Measurements from ENCODE around the gene PRKAG1. TPM values are rescaled to one million over a fixed set of nuclear protein-coding genes. Genes with fewer than 3 reads are reported as not detected.
A peak's percentile ranks its signal among the peaks of the same experiment; 100 is the strongest.

The PRKAG1 gene
- total and polyA plus RNA-seq, 7 experiments from 2014 or later: 34.0 to 74.4 (median 49.6) TPM

- no peak overlapping the region for H3K4me3 ChIP-seq (ENCODE audit: low read length)
- peaks cover 12 to 16% of the 10 kb centered on the region in 2 donors for H3K4me1 ChIP-seq (ENCODE audit: control insufficient read depth in 2 of 2, insufficient read depth in 2 of 2, low read length in 2 of 2)
- H3K27me3 ChIP-seq (ENCODE audit: control insufficient read depth in 2 of 2, insufficient read depth in 2 of 2, low read length in 2 of 2): no peaks in the 10 kb centered on the region
- no peaks in the 10 kb centered on the region for H3K9me3 Mint-ChIP-seq
- H3K4me3 Mint-ChIP-seq: no peak overlapping the region
- ATAC-seq (no peak), DNase-seq (no peak)
- peaks cover 18 to 93% (median 29%) of the 10 kb centered on the region in 5 donors for H3K27me3 Mint-ChIP-seq
- intact Hi-C loops (cut with micrococcal nuclease): loop anchor here in 1 of 2 donors (5.0 kb wide), 1 partner anchor 63 kb away; no protein-coding TSS in a partner anchor
- no peaks in the 10 kb centered on the region for H3K9me3 ChIP-seq (ENCODE audit: control insufficient read depth in 2 of 3, low read length in 3 of 3)
- peaks cover 20 to 31% (median 25%) of the 10 kb centered on the region in 7 donors for H3K4me1 Mint-ChIP-seq
- ChIA-PET POLR2A (no interaction called here), CTCF (interaction anchor here (1.1 kb wide), 1 partner anchor 59 kb away, joined by 3 read pairs; no protein-coding TSS in a partner anchor)
- H3K36me3 ChIP-seq (ENCODE audit: control insufficient read depth in 2 of 3, insufficient read depth in 3 of 3, low read length in 3 of 3): no peaks in the 10 kb centered on the region
- no peaks in the 10 kb centered on the region for H3K36me3 Mint-ChIP-seq
- H3K27ac Mint-ChIP-seq: no peak overlapping the region
- H3K27ac ChIP-seq (ENCODE audit: low read depth, low read length): no peak overlapping the region
Observed at GRCh38 chr12:48985475-48985897, 33.1 kb downstream of the PRKAG1 start.

- ChIA-PET POLR2A (interaction anchor here (0.6 to 1.1 kb wide), 5 partner anchors 9 to 131 kb away, joined by 3 to 5 read pairs (median 4); partner anchors contain the start of gene DDX23), CTCF (interaction anchor here (1.1 to 2.3 kb wide), 5 partner anchors 9 to 47 kb away, joined by 3 to 8 read pairs (median 4); no protein-coding TSS in a partner anchor)
- Mint-ChIP-seq H3K4me1 (peaks cover 26 to 46% (median 42%) of the 10 kb centered on the region in 7 donors), H3K27me3 (peaks cover 0 to 88% (median 14%) of the 10 kb centered on the region in 5 donors), H3K27ac (peak overlapping the region in 7 of 9 donors; percentile 3 to 90 (median 67)), H3K4me3 (peak overlapping the region; percentile 65 to 95 (median 88)), H3K9me3 (peaks cover 0 to 3% (median 0%) of the 10 kb centered on the region in 11 donors), H3K36me3 (no peaks in the 10 kb centered on the region)
- H3K4me3 ChIP-seq (ENCODE audit: low read length): no peak overlapping the region
- intact Hi-C loops (cut with micrococcal nuclease): loop anchor here in 1 of 2 donors (5.0 kb wide), 1 partner anchor 355 kb away; the partner anchor contains the start of gene C1QL4
- H3K9me3 ChIP-seq (ENCODE audit: control insufficient read depth in 2 of 3, low read length in 3 of 3): no peaks in the 10 kb centered on the region
- H3K4me1 ChIP-seq (ENCODE audit: control insufficient read depth in 2 of 2, insufficient read depth in 2 of 2, low read length in 2 of 2): peaks cover 34 to 36% of the 10 kb centered on the region in 2 donors
- ATAC-seq (no peak), DNase-seq (no peak)
- H3K36me3 ChIP-seq (ENCODE audit: control insufficient read depth in 2 of 3, insufficient read depth in 3 of 3, low read length in 3 of 3): no peaks in the 10 kb centered on the region
- H3K27ac ChIP-seq (ENCODE audit: low read depth, low read length): no peak overlapping the region
- H3K27me3 ChIP-seq (ENCODE audit: control insufficient read depth in 2 of 2, insufficient read depth in 2 of 2, low read length in 2 of 2): no peaks in the 10 kb centered on the region
Observed at GRCh38 chr12:48982397-48983080, 36.0 kb downstream of the PRKAG1 start.

GRCh38 chr12:48981757-48982157, 36.8 kb downstream of the PRKAG1 start:
- no peaks in the 10 kb centered on the region for H3K36me3 ChIP-seq (ENCODE audit: control insufficient read depth in 2 of 3, insufficient read depth in 3 of 3, low read length in 3 of 3)
- peak overlapping the region; percentile 83 to 95 (median 90) for H3K4me3 Mint-ChIP-seq
- DNase-seq (no peak), ATAC-seq (no peak)
- CTCF ChIA-PET: interaction anchor here (0.6 to 2.3 kb wide), 5 partner anchors 8 to 46 kb away, joined by 3 to 8 read pairs (median 3); no protein-coding TSS in a partner anchor
- peak overlapping the region; percentile 37 for H3K27ac ChIP-seq (ENCODE audit: low read depth, low read length)
- peaks cover 0 to 3% (median 0%) of the 10 kb centered on the region in 11 donors for H3K9me3 Mint-ChIP-seq
- H3K27me3 ChIP-seq (ENCODE audit: control insufficient read depth in 2 of 2, insufficient read depth in 2 of 2, low read length in 2 of 2): no peaks in the 10 kb centered on the region
- no peaks in the 10 kb centered on the region for H3K9me3 ChIP-seq (ENCODE audit: control insufficient read depth in 2 of 3, low read length in 3 of 3)
- peak overlapping the region; percentile 82 for H3K4me3 ChIP-seq (ENCODE audit: low read length)
- intact Hi-C loops (cut with micrococcal nuclease): loop anchor here (1.0 to 5.0 kb wide), 5 partner anchors 13 to 356 kb away; partner anchors contain the start of genes C1QL4 (in 1 of the 2), DDX23 (in 1 of the 2) and PRKAG1 (in 1 of the 2)
- POLR2A ChIA-PET: interaction anchor here (0.9 to 5.2 kb wide), 5 partner anchors 11 to 129 kb away, joined by 3 to 26 read pairs (median 5); partner anchors contain the start of genes DDX23, FKBP11 and WNT10B
- no peaks in the 10 kb centered on the region for H3K36me3 Mint-ChIP-seq
- peak overlapping the region in 8 of 9 donors; percentile 12 to 93 (median 82) for H3K27ac Mint-ChIP-seq
- peaks cover 29 to 51% (median 46%) of the 10 kb centered on the region in 7 donors for H3K4me1 Mint-ChIP-seq
- H3K4me1 ChIP-seq (ENCODE audit: control insufficient read depth in 2 of 2, insufficient read depth in 2 of 2, low read length in 2 of 2): peaks cover 37% of the 10 kb centered on the region in 2 donors
- peaks cover 0 to 88% (median 17%) of the 10 kb centered on the region in 5 donors for H3K27me3 Mint-ChIP-seq

GRCh38 chr12:48980953-48981756, 37.4 kb downstream of the PRKAG1 start:
- Mint-ChIP-seq H3K4me1 (peaks cover 29 to 51% (median 46%) of the 10 kb centered on the region in 7 donors), H3K4me3 (peak overlapping the region; percentile 83 to 95 (median 90)), H3K27ac (peak overlapping the region in 8 of 9 donors; percentile 48 to 93 (median 82)), H3K36me3 (no peaks in the 10 kb centered on the region), H3K9me3 (peaks cover 0 to 3% (median 0%) of the 10 kb centered on the region in 11 donors), H3K27me3 (peaks cover 0 to 91% (median 17%) of the 10 kb centered on the region in 5 donors)
- DNase-seq (peak; percentile 37 to 79 (median 65)), ATAC-seq (peak; percentile 63)
- Histone ChIP-seq H3K4me1 (ENCODE audit: control insufficient read depth in 2 of 2, insufficient read depth in 2 of 2, low read length in 2 of 2) (peaks cover 37% of the 10 kb centered on the region in 2 donors), H3K36me3 (ENCODE audit: control insufficient read depth in 2 of 3, insufficient read depth in 3 of 3, low read length in 3 of 3) (no peaks in the 10 kb centered on the region), H3K27me3 (ENCODE audit: control insufficient read depth in 2 of 2, insufficient read depth in 2 of 2, low read length in 2 of 2) (no peaks in the 10 kb centered on the region), H3K27ac (ENCODE audit: low read depth, low read length) (peak overlapping the region; percentile 37), H3K9me3 (ENCODE audit: control insufficient read depth in 2 of 3, low read length in 3 of 3) (no peaks in the 10 kb centered on the region), H3K4me3 (ENCODE audit: low read length) (peak overlapping the region; percentile 82)
- ChIA-PET CTCF (interaction anchor here (0.6 to 2.3 kb wide), 9 partner anchors 10 to 128 kb away, joined by 3 to 8 read pairs (median 4); a partner anchor contains a TSS), POLR2A (interaction anchor here (0.9 to 5.2 kb wide), 6 partner anchors 10 to 129 kb away, joined by 3 to 26 read pairs (median 5); partner anchors contain the start of genes DDX23, FKBP11 and WNT10B)
- intact Hi-C loops (cut with micrococcal nuclease): loop anchor here (1.0 to 5.0 kb wide), 9 partner anchors 7 to 356 kb away; partner anchors contain the start of genes C1QL4 (in 1 of the 2), DDX23 (in 1 of the 2) and PRKAG1 (in 1 of the 2)

- POLR2A ChIA-PET: interaction anchor here (0.9 to 5.2 kb wide), 9 partner anchors 8 to 128 kb away, joined by 3 to 26 read pairs (median 5); partner anchors contain the start of genes DDX23, FKBP11 and WNT10B
- peak in 4 of 9 donors; percentile 31 to 49 (median 36) for DNase-seq
- no peaks in the 10 kb centered on the region for H3K36me3 Mint-ChIP-seq
- Histone ChIP-seq H3K4me1 (ENCODE audit: control insufficient read depth in 2 of 2, insufficient read depth in 2 of 2, low read length in 2 of 2) (peaks cover 37% of the 10 kb centered on the region in 2 donors), H3K27ac (ENCODE audit: low read depth, low read length) (no peak overlapping the region), H3K36me3 (ENCODE audit: control insufficient read depth in 2 of 3, insufficient read depth in 3 of 3, low read length in 3 of 3) (no peaks in the 10 kb centered on the region), H3K9me3 (ENCODE audit: control insufficient read depth in 2 of 3, low read length in 3 of 3) (no peaks in the 10 kb centered on the region), H3K4me3 (ENCODE audit: low read length) (peak overlapping the region; percentile 82), H3K27me3 (ENCODE audit: control insufficient read depth in 2 of 2, insufficient read depth in 2 of 2, low read length in 2 of 2) (no peaks in the 10 kb centered on the region)
- ATAC-seq: peak; percentile 10
- H3K9me3 Mint-ChIP-seq: peaks cover 0 to 3% (median 0%) of the 10 kb centered on the region in 11 donors
- peaks cover 29 to 51% (median 46%) of the 10 kb centered on the region in 7 donors for H3K4me1 Mint-ChIP-seq
- peaks cover 0 to 91% (median 18%) of the 10 kb centered on the region in 5 donors for H3K27me3 Mint-ChIP-seq
- intact Hi-C loops (cut with micrococcal nuclease): loop anchor here (1.0 to 5.0 kb wide), 8 partner anchors 8 to 357 kb away; partner anchors contain the start of genes C1QL4 (in 1 of the 2) and DDX23 (in 1 of the 2)
- peak overlapping the region; percentile 25 to 90 (median 82) for H3K27ac Mint-ChIP-seq
- H3K4me3 Mint-ChIP-seq: peak overlapping the region; percentile 83 to 95 (median 90)
- CTCF ChIA-PET: interaction anchor here (0.7 to 3.2 kb wide), 8 partner anchors 10 to 127 kb away, joined by 3 to 10 read pairs (median 4); partner anchors contain the start of gene ARF3
Observed at GRCh38 chr12:48980389-48980952, 38.1 kb downstream of the PRKAG1 start.
